SK-N-MC (cell line): Measurements from ENCODE around the gene PODN.

Experiments used
- EZH2 ChIP-seq: fragments of 200-600 bp; sonication (generic); IDR thresholded peaks from one replicate; pipeline ENCODE4 v1.6.1; 2017; ENCODE audit warnings: antibody characterized with exemption
- FOXP2 ChIP-seq: optimal IDR thresholded peaks from 2 replicates; pipeline ENCODE3; 2011; ENCODE audit warnings: mild to moderate bottlenecking, moderate library complexity; ENCODE audit not compliant: insufficient read depth; ENCODE audit errors: extremely low read length, control extremely low read depth
- POLR2AphosphoS5 ChIP-seq: IDR thresholded peaks from 2 replicates; pipeline ENCODE4 v1.6.1; 2012; ENCODE audit warnings: mild to moderate bottlenecking, low read depth, low read length, borderline replicate concordance

DNA sequence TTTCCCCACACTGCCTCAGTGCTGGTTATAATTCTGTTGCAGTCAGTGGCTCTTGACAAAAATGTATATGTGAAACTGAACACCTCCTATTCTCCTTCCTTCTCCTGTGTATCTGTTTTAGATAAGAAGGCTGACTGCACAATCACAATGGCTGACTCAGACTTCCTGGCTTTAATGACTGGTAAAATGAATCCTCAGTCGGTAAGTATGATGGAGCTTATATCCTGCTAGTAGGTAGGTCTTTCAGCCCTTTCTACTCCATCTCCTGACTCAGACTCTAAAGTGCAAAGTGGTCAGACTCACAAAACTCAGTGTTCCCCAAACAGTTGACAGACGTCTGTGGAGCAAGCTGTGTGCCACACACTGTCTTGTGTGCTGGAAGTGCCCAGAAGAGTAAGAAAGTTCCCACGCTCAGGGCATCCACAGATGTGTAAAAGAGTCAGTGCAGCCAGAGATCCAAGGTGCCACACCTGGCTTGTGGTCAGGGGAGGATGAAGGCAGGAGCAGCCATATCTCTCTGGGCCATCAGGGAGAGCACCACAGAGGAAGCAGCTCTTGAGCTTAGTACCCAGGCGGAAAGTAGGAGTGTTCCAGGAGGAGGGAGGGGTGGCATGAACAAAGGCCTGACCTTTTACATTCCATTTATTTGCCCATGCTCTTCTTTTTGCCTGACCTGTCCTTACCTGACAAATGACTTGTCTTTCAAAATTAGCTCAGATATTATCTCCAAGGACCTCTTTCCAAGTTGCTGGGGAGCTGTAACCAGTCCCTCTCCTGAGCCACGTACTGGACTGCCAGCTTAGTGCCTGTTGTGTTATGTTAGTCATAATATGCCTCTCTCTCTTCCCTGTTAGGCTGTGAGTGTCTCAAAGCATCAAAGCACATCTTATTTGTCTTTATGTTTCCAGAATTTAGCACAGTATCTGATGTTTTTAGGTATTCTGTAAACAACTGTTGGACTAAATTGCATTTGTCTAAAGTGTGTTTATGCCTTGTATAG is 14.0 kb upstream of the PODN start:
- TF ChIP-seq EZH2: no peak
- TF ChIP-seq POLR2AphosphoS5: no peak
- TF ChIP-seq FOXP2: no peak
